Measurements from ENCODE around the gene ST6GALNAC3.

The ST6GALNAC3 gene

GRCh38 chr1:76503100-76503499 is 428.6 kb downstream of the ST6GALNAC3 start:
- DNase-seq (ENCODE audit: low read depth in 2 of 2), result no peak

- no peak for DNase-seq (ENCODE audit: low read depth in 2 of 2)
Observed at GRCh38 chr1:76503736-76504135, 429.2 kb downstream of the ST6GALNAC3 start.

- no peak for DNase-seq (ENCODE audit: low read depth in 2 of 2)
Observed at GRCh38 chr1:76507376-76507775, 432.8 kb downstream of the ST6GALNAC3 start.

- DNase-seq (ENCODE audit: low read depth in 2 of 2), result no peak
Observed at GRCh38 chr1:76508871-76509270, 434.3 kb downstream of the ST6GALNAC3 start.

GRCh38 chr1:76510672-76511557 is 436.4 kb downstream of the ST6GALNAC3 start:
- DNase-seq (ENCODE audit: low read depth in 2 of 2), result no peak

GRCh38 chr1:76511558-76512179 is 437.1 kb downstream of the ST6GALNAC3 start:
- DNase-seq (ENCODE audit: low read depth in 2 of 2), result no peak

- no peak for DNase-seq (ENCODE audit: low read depth in 2 of 2)
Observed at GRCh38 chr1:76530953-76531352, 456.4 kb downstream of the ST6GALNAC3 start.

- no peak for DNase-seq (ENCODE audit: low read depth in 2 of 2)
Observed at GRCh38 chr1:76541618-76542017, 467.1 kb downstream of the ST6GALNAC3 start.

GRCh38 chr1:76542359-76542758 is 467.8 kb downstream of the ST6GALNAC3 start:
- no peak for DNase-seq (ENCODE audit: low read depth in 2 of 2)

- DNase-seq (ENCODE audit: low read depth in 2 of 2), result no peak
Observed at GRCh38 chr1:76543495-76543894, 468.9 kb downstream of the ST6GALNAC3 start.

GRCh38 chr1:76546354-76546933 is 471.9 kb downstream of the ST6GALNAC3 start:
- DNase-seq (ENCODE audit: low read depth in 2 of 2), result no peak

GRCh38 chr1:76547916-76548315 is 473.4 kb downstream of the ST6GALNAC3 start:
- DNase-seq (ENCODE audit: low read depth in 2 of 2), result no peak

GRCh38 chr1:76548513-76549100 is 474.1 kb downstream of the ST6GALNAC3 start:
- no peak for DNase-seq (ENCODE audit: low read depth in 2 of 2)

- no peak for DNase-seq (ENCODE audit: low read depth in 2 of 2)
Observed at GRCh38 chr1:76554283-76554682, 479.7 kb downstream of the ST6GALNAC3 start.

- no peak for DNase-seq (ENCODE audit: low read depth in 2 of 2)
Observed at GRCh38 chr1:76562292-76562691, 487.7 kb downstream of the ST6GALNAC3 start.

GRCh38 chr1:76568573-76569238 is 494.2 kb downstream of the ST6GALNAC3 start:
- no peak for DNase-seq (ENCODE audit: low read depth in 2 of 2)

- DNase-seq (ENCODE audit: low read depth in 2 of 2), result no peak
Observed at GRCh38 chr1:76571248-76571647, 496.7 kb downstream of the ST6GALNAC3 start.

GRCh38 chr1:76572229-76572628 is 497.7 kb downstream of the ST6GALNAC3 start:
- DNase-seq (ENCODE audit: low read depth in 2 of 2), result no peak

GRCh38 chr1:76576876-76577524 is 502.5 kb downstream of the ST6GALNAC3 start:
- DNase-seq (ENCODE audit: low read depth in 2 of 2), result no peak

- no peak for DNase-seq (ENCODE audit: low read depth in 2 of 2)
Observed at GRCh38 chr1:76577525-76578185, 503.1 kb downstream of the ST6GALNAC3 start.

GRCh38 chr1:76580206-76580605 is 505.7 kb downstream of the ST6GALNAC3 start:
- no peak for DNase-seq (ENCODE audit: low read depth in 2 of 2)

Data from activated CD4-positive, alpha-beta T cell treated with anti-CD3 and anti-CD28 coated beads for 24 hours (primary cell).